Central memory CD4-positive, alpha-beta T cell (primary cell): ENCODE measurements around the gene ERC2.

Source experiments
- DNase-seq: peaks from one replicate; pipeline ENCODE4 v3.0.0; 2022

Gene ERC2

GRCh38 chr3:55655544-55655943, 812.7 kb downstream of the ERC2 start:
- DNase-seq: no peak

- no peak for DNase-seq
Observed at GRCh38 chr3:55654123-55654760, 814.0 kb downstream of the ERC2 start.

- no peak for DNase-seq
Observed at GRCh38 chr3:55651011-55651410, 817.3 kb downstream of the ERC2 start.

- no peak for DNase-seq
Observed at GRCh38 chr3:55650011-55650410, 818.3 kb downstream of the ERC2 start.

GRCh38 chr3:55649554-55649953, 818.7 kb downstream of the ERC2 start:
- no peak for DNase-seq

- DNase-seq: no peak
Observed at GRCh38 chr3:55648591-55649318, 819.5 kb downstream of the ERC2 start.

- no peak for DNase-seq
Observed at GRCh38 chr3:55647670-55648069, 820.6 kb downstream of the ERC2 start.

GRCh38 chr3:55647063-55647462, 821.2 kb downstream of the ERC2 start:
- DNase-seq: no peak

- DNase-seq: no peak
Observed at GRCh38 chr3:55646121-55646520, 822.1 kb downstream of the ERC2 start.

- DNase-seq: no peak
Observed at GRCh38 chr3:55645422-55645821, 822.8 kb downstream of the ERC2 start.

- DNase-seq: no peak
Observed at GRCh38 chr3:55643283-55643682, 825.0 kb downstream of the ERC2 start.

- DNase-seq: no peak
Observed at GRCh38 chr3:55641964-55642363, 826.3 kb downstream of the ERC2 start.

- no peak for DNase-seq
Observed at GRCh38 chr3:55639896-55640765, 828.1 kb downstream of the ERC2 start.

GRCh38 chr3:55639143-55639542, 829.1 kb downstream of the ERC2 start:
- DNase-seq: no peak

GRCh38 chr3:55637906-55638638, 830.2 kb downstream of the ERC2 start:
- DNase-seq: no peak

- no peak for DNase-seq
Observed at GRCh38 chr3:55636300-55637195, 831.7 kb downstream of the ERC2 start.

GRCh38 chr3:55634345-55634744, 833.9 kb downstream of the ERC2 start:
- no peak for DNase-seq

- no peak for DNase-seq
Observed at GRCh38 chr3:55633333-55633732, 834.9 kb downstream of the ERC2 start.

- DNase-seq: no peak
Observed at GRCh38 chr3:55631766-55632331, 836.4 kb downstream of the ERC2 start.

- DNase-seq: no peak
Observed at GRCh38 chr3:55630921-55631299, 837.4 kb downstream of the ERC2 start.

- DNase-seq: no peak
Observed at GRCh38 chr3:55630280-55630920, 837.9 kb downstream of the ERC2 start.
